H9 (cell line): Measurements from ENCODE around the gene RBPJ. TPM values are rescaled to one million over a fixed set of nuclear protein-coding genes. Genes with fewer than 3 reads are reported as not detected.

Source experiments
- DNase-seq: peaks from one replicate; pipeline ENCODE4 v3.0.0-alpha.2; 2017
- H2AFZ ChIP-seq: one replicate; pipeline ENCODE4 v1.6.1; 2013; ENCODE audit warnings: mild to moderate bottlenecking, low read length, control low read depth, moderate library complexity
- H2AK5ac ChIP-seq: 2 replicates; pipeline ENCODE4 v1.6.1; 2013; ENCODE audit warnings: low read length, control low read depth, mixed read lengths; ENCODE audit not compliant: insufficient read length
- H2BK120ac ChIP-seq: one replicate; pipeline ENCODE4 v1.6.1; 2013; ENCODE audit warnings: low read depth, mild to moderate bottlenecking, low read length, control low read depth, inconsistent platforms; ENCODE audit not compliant: poor library complexity, severe bottlenecking
- H2BK12ac ChIP-seq: 2 replicates; pipeline ENCODE4 v1.6.1; 2013; ENCODE audit warnings: low read length, control low read depth, mixed read lengths, low read depth; ENCODE audit not compliant: insufficient read length
- H2BK15ac ChIP-seq: 2 replicates; pipeline ENCODE4 v1.6.1; 2013; ENCODE audit warnings: low read depth, low read length, control low read depth
- H2BK20ac ChIP-seq: one replicate; pipeline ENCODE4 v1.6.1; 2013; ENCODE audit warnings: low read depth, mild to moderate bottlenecking, low read length, control low read depth, inconsistent platforms; ENCODE audit not compliant: poor library complexity, severe bottlenecking
- H2BK5ac ChIP-seq: 2 replicates; pipeline ENCODE4 v1.6.1; 2013; ENCODE audit warnings: low read length, control low read depth, mixed read lengths; ENCODE audit not compliant: insufficient read length
- H3K14ac ChIP-seq: 2 replicates; pipeline ENCODE4 v1.6.1; 2013; ENCODE audit warnings: low read length, control low read depth; ENCODE audit not compliant: insufficient read depth
- H3K18ac ChIP-seq: 2 replicates; pipeline ENCODE4 v1.6.1; 2013; ENCODE audit warnings: low read depth, mild to moderate bottlenecking, mixed read lengths, low read length, control low read depth; ENCODE audit not compliant: insufficient read length
- H3K23ac ChIP-seq: 2 replicates; pipeline ENCODE4 v1.6.1; 2013; ENCODE audit warnings: low read length, control low read depth, mixed read lengths, low read depth; ENCODE audit not compliant: insufficient read length
- H3K23me2 ChIP-seq: 2 replicates; pipeline ENCODE4 v1.6.1; 2013; ENCODE audit warnings: low read depth, mild to moderate bottlenecking, mixed read lengths, low read length, control low read depth; ENCODE audit not compliant: insufficient read length, poor library complexity, severe bottlenecking
- H3K27ac ChIP-seq: 2 replicates; pipeline ENCODE4 v1.5.1; 2013; ENCODE audit warnings: low read length, control low read depth, mixed read lengths, low read depth; ENCODE audit not compliant: insufficient read length
- H3K27me3 ChIP-seq: 2 replicates; pipeline ENCODE4 v1.6.1; 2013; ENCODE audit warnings: low read length, control low read depth, inconsistent platforms; ENCODE audit not compliant: insufficient read depth
- H3K4ac ChIP-seq: 2 replicates; pipeline ENCODE4 v1.6.1; 2013; ENCODE audit warnings: low read depth, mild to moderate bottlenecking, control low read depth, inconsistent platforms, low read length, moderate library complexity
- H3K4me1 ChIP-seq: 2 replicates; pipeline ENCODE4 v1.6.1; 2013; ENCODE audit warnings: low read length, control low read depth, inconsistent platforms; ENCODE audit not compliant: insufficient read depth
- H3K4me2 ChIP-seq: 2 replicates; pipeline ENCODE4 v1.6.1; 2013; ENCODE audit warnings: low read length, control low read depth, mixed read lengths; ENCODE audit not compliant: insufficient read length, insufficient read depth
- H3K56ac ChIP-seq: 2 replicates; pipeline ENCODE4 v1.6.1; 2013; ENCODE audit warnings: low read depth, mild to moderate bottlenecking, mixed read lengths, low read length, control low read depth; ENCODE audit not compliant: insufficient read length
- H3K79me1 ChIP-seq: 2 replicates; pipeline ENCODE4 v1.6.1; 2013; ENCODE audit warnings: low read depth, mild to moderate bottlenecking, moderate library complexity, low read length, control low read depth, inconsistent platforms; ENCODE audit not compliant: insufficient read depth, poor library complexity, severe bottlenecking
- H3K79me2 ChIP-seq: 2 replicates; pipeline ENCODE4 v1.6.1; 2013; ENCODE audit warnings: low read length, control low read depth, inconsistent platforms; ENCODE audit not compliant: insufficient read depth
- H3K9ac ChIP-seq: 2 replicates; pipeline ENCODE4 v1.6.1; 2013; ENCODE audit warnings: low read length, control low read depth, mixed read lengths; ENCODE audit not compliant: insufficient read length; ENCODE audit errors: extremely low read depth
- H3K9me3 ChIP-seq: one replicate; pipeline ENCODE4 v1.6.1; 2013; ENCODE audit warnings: low read depth, low read length, inconsistent platforms; ENCODE audit not compliant: control insufficient read depth
- H3T11ph ChIP-seq: one replicate; pipeline ENCODE4 v1.6.1; 2013; ENCODE audit warnings: mild to moderate bottlenecking, low read length, control low read depth, inconsistent platforms
- H4K20me1 ChIP-seq: one replicate; pipeline ENCODE4 v1.6.1; 2013; ENCODE audit not compliant: control insufficient read depth, insufficient read length, insufficient read depth
- H4K5ac ChIP-seq: 2 replicates; pipeline ENCODE4 v1.6.1; 2013; ENCODE audit warnings: low read depth, mild to moderate bottlenecking, mixed read lengths, low read length, control low read depth; ENCODE audit not compliant: insufficient read length
- H4K8ac ChIP-seq: replicated peaks from 2 replicates; pipeline ENCODE4 v1.6.1; 2013; ENCODE audit warnings: low read length, control low read depth, mixed read lengths, low read depth; ENCODE audit not compliant: insufficient read length
- H4K91ac ChIP-seq: 2 replicates; pipeline ENCODE4 v1.6.1; 2013; ENCODE audit warnings: low read depth, mild to moderate bottlenecking, moderate library complexity, mixed read lengths, low read length, control low read depth; ENCODE audit not compliant: insufficient read length
- H3K27ac Mint-ChIP-seq, 3 experiments: 2 replicates in 2 of 3; 3 replicates in 1 of 3; pipeline ENCODE4 v1.8.0; 2020 to 2021; ENCODE audit warnings: mixed read lengths in 3 of 3, mild to moderate bottlenecking in 1 of 3, moderate library complexity in 1 of 3
- H3K27me3 Mint-ChIP-seq: 2 replicates; pipeline ENCODE4 v1.8.0; 2021; ENCODE audit warnings: low read depth, mild to moderate bottlenecking, moderate library complexity, mixed read lengths
- H3K36me3 Mint-ChIP-seq, 3 experiments: 2 replicates in 2 of 3; 3 replicates in 1 of 3; pipeline ENCODE4 v1.8.0; 2020 to 2021; ENCODE audit warnings: low read depth in 3 of 3, mixed read lengths in 3 of 3; ENCODE audit not compliant: insufficient read depth in 1 of 3
- H3K4me1 Mint-ChIP-seq, 2 experiments: 2 replicates each; pipeline ENCODE4 v1.8.0; 2020; ENCODE audit warnings: mixed read lengths in 2 of 2
- H3K4me3 Mint-ChIP-seq, 2 experiments: 2 replicates in 1 of 2; 3 replicates in 1 of 2; pipeline ENCODE4 v1.8.0; 2020 to 2021; ENCODE audit warnings: mild to moderate bottlenecking in 2 of 2, mixed read lengths in 2 of 2, moderate library complexity in 1 of 2
- H3K9me3 Mint-ChIP-seq, 2 experiments: 2 replicates in 1 of 2; 3 replicates in 1 of 2; pipeline ENCODE4 v1.8.0; 2020; ENCODE audit warnings: mild to moderate bottlenecking in 2 of 2, mixed read lengths in 2 of 2, moderate library complexity in 1 of 2
- WGBS: extraction: QIAGEN DNeasy Blood & Tissue Kit; methylation state at CpG from one replicate; pipeline ENCODE4 v1.1.7; 2013; ENCODE audit warnings: missing lambda C conversion rate, low lambda C conversion rate, mixed read lengths; ENCODE audit not compliant: insufficient read length; ENCODE audit errors: extremely low coverage; 5-methylcytosine and 5-hydroxymethylcytosine counted together
- total RNA-seq: library from RNA; stranded (reverse); gene quantifications from 2 replicates; pipeline ENCODE4 v1.2.1, GENCODE V29; 2021
- TF ChIP-seq, protein P1 (sequence below): fragments of 200-600 bp; sonication (generic); conservative IDR thresholded peaks from 3 replicates; pipeline ENCODE4 v1.8.0; 2021; ENCODE audit warnings: antibody characterized with exemption, mild to moderate bottlenecking

Gene RBPJ
- total RNA-seq, 1 experiment from 2014 or later, result 166 TPM

DNA sequence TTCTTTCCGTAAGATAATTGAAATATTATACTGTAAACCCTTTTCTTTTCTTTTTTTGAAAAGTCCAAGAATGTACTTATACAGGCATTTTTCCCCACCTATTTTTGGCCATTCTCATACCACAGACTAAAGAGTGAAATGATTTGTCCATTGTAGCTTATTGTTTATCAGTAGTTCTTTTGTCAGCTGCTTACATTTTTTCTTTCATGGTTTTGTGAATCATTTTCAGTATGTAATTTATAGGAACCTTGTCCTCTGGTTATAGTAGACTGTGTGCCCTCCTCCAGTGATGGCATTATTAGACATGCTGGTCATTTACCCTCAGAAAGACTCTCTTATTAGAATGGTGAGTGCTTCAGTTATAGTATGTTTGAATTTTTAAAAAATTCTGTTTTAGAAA is 112.7 kb downstream of the RBPJ start:
- no peak overlapping the region for H2BK5ac ChIP-seq
- H4K8ac ChIP-seq, result no peak overlapping the region
- H4K20me1 ChIP-seq, result no peaks in the 10 kb centered on the region
- Mint-ChIP-seq H3K9me3 (no peaks in the 10 kb centered on the region), H3K27ac (no peak overlapping the region), H3K4me3 (no peak overlapping the region), H3K36me3 (peaks cover 19 to 92% (median 45%) of the 10 kb centered on the region in 3 experiments; a peak in 6 of 7 replicates), H3K27me3 (no peaks in the 10 kb centered on the region), H3K4me1 (no peaks in the 10 kb centered on the region)
- H2BK12ac ChIP-seq, result no peak overlapping the region
- no peak overlapping the region for H3K9ac ChIP-seq
- H3K9me3 ChIP-seq, result no peaks in the 10 kb centered on the region
- no peak overlapping the region for H3K4ac ChIP-seq
- no peaks in the 10 kb centered on the region for H3K79me2 ChIP-seq
- no peak for DNase-seq
- H2AFZ ChIP-seq, result no peak overlapping the region
- H3K18ac ChIP-seq, result no peak overlapping the region
- no peak overlapping the region for H2AK5ac ChIP-seq
- H3T11ph ChIP-seq, result no peak overlapping the region
- no peak overlapping the region for H4K91ac ChIP-seq
- no peak overlapping the region for H3K56ac ChIP-seq
- no peak overlapping the region for H3K23ac ChIP-seq
- no peaks in the 10 kb centered on the region for H3K4me1 ChIP-seq
- TF ChIP-seq, protein P1, sequence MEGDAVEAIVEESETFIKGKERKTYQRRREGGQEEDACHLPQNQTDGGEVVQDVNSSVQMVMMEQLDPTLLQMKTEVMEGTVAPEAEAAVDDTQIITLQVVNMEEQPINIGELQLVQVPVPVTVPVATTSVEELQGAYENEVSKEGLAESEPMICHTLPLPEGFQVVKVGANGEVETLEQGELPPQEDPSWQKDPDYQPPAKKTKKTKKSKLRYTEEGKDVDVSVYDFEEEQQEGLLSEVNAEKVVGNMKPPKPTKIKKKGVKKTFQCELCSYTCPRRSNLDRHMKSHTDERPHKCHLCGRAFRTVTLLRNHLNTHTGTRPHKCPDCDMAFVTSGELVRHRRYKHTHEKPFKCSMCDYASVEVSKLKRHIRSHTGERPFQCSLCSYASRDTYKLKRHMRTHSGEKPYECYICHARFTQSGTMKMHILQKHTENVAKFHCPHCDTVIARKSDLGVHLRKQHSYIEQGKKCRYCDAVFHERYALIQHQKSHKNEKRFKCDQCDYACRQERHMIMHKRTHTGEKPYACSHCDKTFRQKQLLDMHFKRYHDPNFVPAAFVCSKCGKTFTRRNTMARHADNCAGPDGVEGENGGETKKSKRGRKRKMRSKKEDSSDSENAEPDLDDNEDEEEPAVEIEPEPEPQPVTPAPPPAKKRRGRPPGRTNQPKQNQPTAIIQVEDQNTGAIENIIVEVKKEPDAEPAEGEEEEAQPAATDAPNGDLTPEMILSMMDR, result no peak
- H3K23me2 ChIP-seq, result no peaks in the 10 kb centered on the region
- H2BK120ac ChIP-seq, result no peak overlapping the region
- no peaks in the 10 kb centered on the region for H3K27me3 ChIP-seq
- H2BK15ac ChIP-seq, result no peak overlapping the region
- no peak overlapping the region for H3K14ac ChIP-seq
- WGBS, result no CpG with 5 or more reads among the region's 1 CpG
- H2BK20ac ChIP-seq, result no peak overlapping the region
- no peak overlapping the region for H3K4me2 ChIP-seq
- H4K5ac ChIP-seq, result no peak overlapping the region
- no peak overlapping the region for H3K27ac ChIP-seq
- no peaks in the 10 kb centered on the region for H3K79me1 ChIP-seq
